GM19463 (cell line): Measurements from ENCODE around the gene CCSER1.
A peak's percentile ranks its signal among the peaks of the same experiment; 100 is the strongest.
"Not testable (repeated sequence)": the region's sequence is repeated elsewhere in the genome, so short reads cannot be mapped to it uniquely, and the experiment has no call there.

Source experiments
- ATAC-seq: cut with Tn5 transposase; IDR thresholded peaks from one replicate; pipeline ENCODE4 v1.9.1; 2021; ENCODE audit warnings: mild to moderate bottlenecking, moderate library complexity; ENCODE audit not compliant: unreplicated experiment

The CCSER1 gene

GRCh38 chr4:91108751-91109150 is 981.6 kb downstream of the CCSER1 start:
- no peak for ATAC-seq

- ATAC-seq = no peak
These were observed 984.4 kb downstream of the CCSER1 start for GRCh38 chr4:91111556-91111955.

DNA sequence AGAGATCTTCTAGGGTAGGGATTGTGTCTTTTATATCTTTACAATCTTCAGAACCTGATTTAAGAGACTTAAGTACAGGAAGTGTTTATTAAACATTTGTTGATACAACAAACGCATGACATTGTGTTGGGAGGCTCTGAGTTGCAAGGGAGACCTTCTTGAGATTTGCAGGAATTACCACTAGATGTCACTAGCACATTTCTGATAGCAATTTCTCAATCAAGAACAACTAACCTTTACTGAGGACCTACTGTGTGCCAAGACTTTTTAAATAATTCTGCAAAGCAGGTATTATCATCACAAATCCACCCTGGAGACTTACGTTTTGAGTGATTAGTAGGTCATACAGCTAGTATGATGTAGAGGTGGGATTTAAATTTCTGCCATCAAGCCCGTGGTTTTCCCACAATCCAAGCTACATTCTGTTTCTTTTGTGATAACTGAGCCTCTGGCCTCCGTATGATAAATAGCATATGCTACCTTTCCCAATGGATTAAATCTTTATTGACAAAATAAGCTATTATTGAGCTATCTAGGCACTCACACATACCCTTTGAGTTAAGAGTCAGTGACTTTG is 986.0 kb downstream of the CCSER1 start:
- ATAC-seq = peak; percentile 52

GRCh38 chr4:91114386-91114785 is 987.2 kb downstream of the CCSER1 start:
- ATAC-seq = no peak

DNA sequence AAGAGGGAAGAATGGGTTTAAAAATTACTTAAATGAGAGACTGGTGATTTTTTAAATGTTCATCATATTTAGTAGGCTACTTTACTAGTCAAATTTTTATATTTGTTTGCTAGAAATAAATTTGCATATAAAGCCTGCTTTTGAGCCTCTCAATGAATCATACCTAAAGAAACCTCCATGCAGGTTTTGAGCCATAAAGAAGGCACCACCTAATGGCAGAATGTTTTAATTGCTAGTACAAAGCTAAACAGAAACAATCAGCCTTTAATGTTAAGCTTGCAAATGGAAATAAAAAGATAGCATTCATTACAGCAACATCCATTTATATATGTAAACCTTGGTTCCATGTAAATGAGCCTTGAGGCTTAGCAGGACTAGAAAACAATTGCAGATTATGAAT is 989.7 kb downstream of the CCSER1 start:
- no peak for ATAC-seq

GRCh38 chr4:91118597-91118996 is 991.4 kb downstream of the CCSER1 start:
- peak; percentile 90 for ATAC-seq

DNA sequence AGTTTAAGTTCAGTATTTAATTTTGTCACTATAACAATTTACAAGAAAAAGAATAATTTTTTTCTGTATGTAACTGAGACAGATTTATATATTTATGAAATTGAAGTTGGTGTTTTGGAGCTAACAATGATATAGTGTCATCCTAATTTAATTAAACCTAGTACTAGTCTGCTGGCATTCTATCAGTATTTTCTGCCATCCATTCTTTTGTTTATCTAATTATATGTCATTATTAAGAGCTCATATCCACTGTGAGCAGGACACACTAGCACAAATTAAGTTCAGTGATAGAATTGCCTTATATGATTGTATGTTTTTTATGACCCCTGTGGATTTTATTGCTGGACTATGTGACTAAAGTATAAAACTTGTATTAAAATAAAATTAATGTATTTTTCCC is 996.5 kb downstream of the CCSER1 start:
- no peak for ATAC-seq

- ATAC-seq = no peak
These were observed 1000.0 kb downstream of the CCSER1 start for GRCh38 chr4:91127192-91127591.

- no peak for ATAC-seq
These were observed 1000.6 kb downstream of the CCSER1 start for GRCh38 chr4:91127831-91128230.

DNA sequence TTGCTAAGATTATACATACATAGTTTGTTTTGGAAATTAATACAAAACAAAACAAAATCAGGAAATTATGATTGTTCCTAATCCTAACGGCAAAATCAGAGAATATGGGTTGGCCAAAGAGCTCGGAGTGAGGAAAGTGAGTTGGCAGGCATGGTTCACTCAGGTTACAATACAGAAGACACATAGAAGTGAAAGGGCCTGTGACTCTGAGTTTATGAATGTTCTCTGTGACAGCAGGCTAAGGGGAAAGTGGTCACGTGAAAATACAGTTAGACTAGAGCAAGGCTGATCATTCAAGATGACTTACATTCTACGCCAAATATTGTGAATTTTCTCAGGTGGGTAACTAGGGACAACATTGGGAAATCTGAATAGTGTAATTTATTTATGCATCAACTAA is 1001.3 kb downstream of the CCSER1 start:
- no peak for ATAC-seq

- ATAC-seq = no peak
These were observed 1019.9 kb downstream of the CCSER1 start for GRCh38 chr4:91147067-91147466.

DNA sequence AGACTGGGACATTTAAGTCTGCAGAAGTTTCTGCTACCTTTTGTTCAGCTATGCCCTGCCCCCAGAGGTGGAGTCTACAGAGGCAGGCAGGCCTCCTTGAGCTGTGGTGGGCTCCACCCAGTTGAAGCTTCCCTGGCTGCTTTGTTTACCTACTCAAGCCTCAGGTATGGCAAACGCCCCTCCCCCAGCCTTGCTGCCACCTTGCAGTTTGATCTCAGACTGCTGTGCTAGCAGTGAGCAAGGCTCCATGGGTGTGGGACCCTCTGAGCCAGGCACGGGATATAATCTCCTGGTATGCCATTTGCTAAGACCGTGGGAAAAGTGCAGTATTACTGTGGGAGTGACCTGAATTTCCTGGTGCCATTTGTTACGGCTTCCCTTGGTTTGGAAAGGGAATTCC is 1026.8 kb downstream of the CCSER1 start:
- not testable (repeated sequence) for ATAC-seq

DNA sequence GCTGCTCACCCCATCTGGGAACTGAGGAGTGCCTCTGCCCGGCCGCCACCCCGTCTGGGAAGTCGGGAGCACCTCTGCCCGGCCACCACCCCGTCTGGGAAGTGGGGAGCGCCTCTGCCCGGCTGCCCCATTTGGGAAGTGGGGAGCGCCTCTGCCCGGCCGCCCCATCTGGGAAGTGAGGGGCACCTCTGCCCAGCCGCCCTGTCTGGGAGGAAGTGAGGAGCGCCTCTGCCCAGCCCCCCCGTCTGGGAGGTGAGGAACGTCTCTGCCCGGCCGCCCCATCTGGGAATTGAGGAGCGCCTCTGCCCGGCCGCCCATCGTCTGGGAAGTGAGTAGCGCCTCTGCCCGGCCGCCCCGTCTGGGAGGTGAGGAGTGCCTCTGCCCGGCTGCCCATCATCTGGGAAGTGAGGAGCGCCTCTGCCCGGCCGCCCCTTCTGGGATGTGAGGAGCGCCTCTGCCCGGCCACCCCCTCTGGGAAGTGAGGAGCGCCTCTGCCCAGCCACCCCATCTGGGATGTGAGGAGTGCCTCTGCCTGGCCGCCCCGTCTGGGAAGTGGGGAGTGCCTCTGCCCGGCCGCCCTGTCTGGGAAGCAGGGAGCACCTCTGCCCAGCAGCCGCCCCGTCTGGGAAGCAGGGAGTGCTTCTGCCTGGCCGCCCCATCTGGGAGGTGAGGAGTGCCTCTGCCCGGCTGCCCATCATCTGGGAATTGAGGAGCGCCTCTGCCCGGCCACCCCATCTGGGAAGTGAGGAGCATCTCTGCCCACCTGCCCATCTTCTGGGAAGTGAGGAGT is 1040.9 kb downstream of the CCSER1 start:
- not testable (repeated sequence) for ATAC-seq

GRCh38 chr4:91170768-91171167 is 1043.6 kb downstream of the CCSER1 start:
- ATAC-seq = no peak

DNA sequence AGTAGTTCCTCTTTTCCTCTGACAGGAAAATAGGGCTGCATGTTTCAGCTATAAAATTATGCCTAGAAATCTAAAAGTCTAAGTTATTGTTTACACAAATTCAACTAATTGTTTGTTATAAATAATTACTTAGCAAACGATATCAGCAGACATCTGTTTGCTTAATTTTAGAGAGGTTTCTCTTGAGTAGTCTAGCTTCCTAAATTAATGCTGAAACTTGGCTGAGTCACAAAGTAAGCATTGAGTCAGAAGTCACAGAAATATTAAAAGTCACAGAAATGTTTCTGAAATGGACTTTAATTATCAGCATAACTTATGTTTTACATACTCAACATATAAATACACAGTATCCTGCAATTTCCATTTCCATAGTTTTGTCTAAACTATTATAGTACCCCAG is 1044.0 kb downstream of the CCSER1 start:
- no peak for ATAC-seq

DNA sequence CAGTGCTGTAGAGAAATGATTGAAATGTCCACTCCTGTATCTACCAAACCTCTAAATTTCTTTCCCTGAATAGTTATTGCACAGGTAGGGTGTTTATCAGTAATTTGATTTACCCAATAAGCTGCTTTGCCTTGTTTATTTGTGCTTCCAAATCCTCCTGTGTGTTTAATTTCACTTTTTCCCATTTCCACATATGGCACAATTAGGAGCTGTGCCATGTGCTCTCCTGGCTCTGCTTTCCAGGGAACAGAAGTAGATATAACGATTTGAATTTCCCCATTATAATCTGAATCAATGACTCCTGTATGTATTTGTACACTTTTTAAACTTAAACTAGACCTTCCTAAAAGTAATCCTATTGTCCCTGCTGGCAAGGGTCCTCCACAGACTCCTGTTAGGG is 1057.9 kb downstream of the CCSER1 start:
- ATAC-seq = not testable (repeated sequence)

DNA sequence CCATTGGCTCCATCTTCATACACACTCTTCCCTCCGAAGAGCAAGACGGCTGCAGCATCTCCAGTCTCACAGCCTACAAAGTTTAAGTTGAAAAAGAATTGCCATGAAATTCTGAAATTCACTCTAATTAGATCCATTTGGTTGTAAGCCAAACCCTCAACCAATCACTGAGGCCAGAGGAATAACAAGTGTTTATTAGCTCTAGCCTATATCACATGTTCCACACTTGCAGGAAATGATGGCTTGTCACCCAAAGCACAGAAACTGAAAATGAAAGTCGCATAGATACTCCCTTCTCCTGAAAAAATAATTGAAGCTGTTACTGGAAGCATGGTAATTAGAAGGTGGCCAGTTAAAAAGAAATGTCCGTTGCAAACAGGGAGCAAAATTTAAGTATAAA is 1071.8 kb downstream of the CCSER1 start:
- ATAC-seq = peak; percentile 75

GRCh38 chr4:91207535-91207934 is 1080.3 kb downstream of the CCSER1 start:
- no peak for ATAC-seq

- ATAC-seq = no peak
These were observed 1085.0 kb downstream of the CCSER1 start for GRCh38 chr4:91212211-91212610.

GRCh38 chr4:91217831-91218403 is 1090.7 kb downstream of the CCSER1 start:
- not testable (repeated sequence) for ATAC-seq

- no peak for ATAC-seq
These were observed 1093.1 kb downstream of the CCSER1 start for GRCh38 chr4:91220315-91220714.

GRCh38 chr4:91222014-91222413 is 1094.8 kb downstream of the CCSER1 start:
- no peak for ATAC-seq
